Measurements from ENCODE around the gene ONECUT3.

ONECUT3 gene

DNA sequence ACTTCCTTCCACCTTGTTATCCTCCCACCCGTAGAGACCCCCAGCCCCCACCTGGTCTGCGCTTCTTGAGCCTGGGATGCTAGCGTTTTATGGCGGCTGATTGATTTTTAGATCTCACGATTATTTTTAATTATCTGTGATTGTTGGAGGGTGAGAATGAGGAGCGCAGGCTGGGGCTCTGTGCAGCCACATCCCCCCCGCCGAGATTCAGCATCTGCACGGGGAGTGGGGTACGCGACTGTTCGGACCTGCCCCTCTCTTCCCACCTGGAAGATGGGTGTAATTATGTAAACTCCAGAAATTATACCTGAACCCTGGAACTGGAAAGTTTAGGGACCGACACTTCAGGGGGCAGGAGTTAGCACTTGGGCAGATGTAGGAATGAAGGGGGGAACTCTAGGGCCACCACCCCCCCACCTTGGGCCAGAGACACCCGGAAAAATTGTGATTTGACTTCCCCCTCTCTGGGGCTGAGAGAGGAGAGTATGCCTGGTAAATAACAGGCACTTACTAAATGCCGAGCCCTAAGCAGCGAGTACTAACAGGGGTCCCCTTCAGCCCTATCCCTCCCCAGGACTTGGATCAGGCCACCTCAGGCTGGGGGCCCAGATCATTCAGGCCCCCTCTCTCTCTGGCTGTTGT is 1.8 kb upstream of the ONECUT3 start (continued):
- TF ChIP-seq, protein P1, sequence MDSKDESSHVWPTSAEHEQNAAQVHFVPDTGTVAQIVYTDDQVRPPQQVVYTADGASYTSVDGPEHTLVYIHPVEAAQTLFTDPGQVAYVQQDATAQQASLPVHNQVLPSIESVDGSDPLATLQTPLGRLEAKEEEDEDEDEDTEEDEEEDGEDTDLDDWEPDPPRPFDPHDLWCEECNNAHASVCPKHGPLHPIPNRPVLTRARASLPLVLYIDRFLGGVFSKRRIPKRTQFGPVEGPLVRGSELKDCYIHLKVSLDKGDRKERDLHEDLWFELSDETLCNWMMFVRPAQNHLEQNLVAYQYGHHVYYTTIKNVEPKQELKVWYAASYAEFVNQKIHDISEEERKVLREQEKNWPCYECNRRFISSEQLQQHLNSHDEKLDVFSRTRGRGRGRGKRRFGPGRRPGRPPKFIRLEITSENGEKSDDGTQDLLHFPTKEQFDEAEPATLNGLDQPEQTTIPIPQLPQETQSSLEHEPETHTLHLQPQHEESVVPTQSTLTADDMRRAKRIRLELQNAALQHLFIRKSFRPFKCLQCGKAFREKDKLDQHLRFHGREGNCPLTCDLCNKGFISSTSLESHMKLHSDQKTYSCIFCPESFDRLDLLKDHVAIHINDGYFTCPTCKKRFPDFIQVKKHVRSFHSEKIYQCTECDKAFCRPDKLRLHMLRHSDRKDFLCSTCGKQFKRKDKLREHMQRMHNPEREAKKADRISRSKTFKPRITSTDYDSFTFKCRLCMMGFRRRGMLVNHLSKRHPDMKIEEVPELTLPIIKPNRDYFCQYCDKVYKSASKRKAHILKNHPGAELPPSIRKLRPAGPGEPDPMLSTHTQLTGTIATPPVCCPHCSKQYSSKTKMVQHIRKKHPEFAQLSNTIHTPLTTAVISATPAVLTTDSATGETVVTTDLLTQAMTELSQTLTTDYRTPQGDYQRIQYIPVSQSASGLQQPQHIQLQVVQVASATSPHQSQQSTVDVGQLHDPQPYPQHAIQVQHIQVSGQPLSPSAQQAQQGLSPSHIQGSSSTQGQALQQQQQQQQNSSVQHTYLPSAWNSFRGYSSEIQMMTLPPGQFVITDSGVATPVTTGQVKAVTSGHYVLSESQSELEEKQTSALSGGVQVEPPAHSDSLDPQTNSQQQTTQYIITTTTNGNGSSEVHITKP (tag by site-specific recombination; IDR thresholded peaks at IDR 0.05) = peak; percentile 95

DNA sequence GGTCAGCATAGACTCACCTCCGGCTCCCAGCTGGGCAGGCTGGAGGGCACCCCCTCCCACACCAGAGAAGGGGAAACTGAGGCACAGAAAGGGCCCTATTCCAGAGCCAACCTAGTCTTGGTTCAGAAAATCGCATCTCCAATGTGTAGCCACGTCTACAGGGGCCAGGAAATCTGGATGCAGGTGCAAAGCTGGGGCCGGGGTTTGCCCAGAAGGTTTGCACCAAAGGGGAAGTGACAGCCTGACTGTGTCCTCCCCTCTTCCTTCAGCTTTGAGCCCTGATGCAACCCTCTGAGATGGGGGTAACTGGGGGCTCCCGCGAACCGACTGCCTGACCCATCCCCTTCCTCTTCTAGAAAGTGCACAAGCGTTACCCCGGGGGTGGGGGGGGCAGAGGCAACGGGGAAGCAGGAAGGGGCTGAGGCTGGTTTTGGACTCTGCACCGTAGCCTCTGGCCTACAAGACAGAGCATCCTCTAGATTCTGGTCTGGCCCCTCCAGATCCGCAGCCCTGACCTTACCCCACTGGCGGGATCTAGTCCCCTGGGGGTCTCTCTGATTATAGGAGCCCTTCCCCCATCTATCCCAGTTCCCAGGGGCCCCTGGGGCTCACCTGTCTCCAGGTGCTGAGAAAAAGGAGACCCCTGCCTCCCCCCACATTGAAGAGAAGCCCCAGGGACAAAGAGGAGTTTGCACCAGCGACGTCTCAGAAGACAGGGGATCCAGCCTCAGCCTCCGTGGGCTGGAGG is 1.1 kb upstream of the ONECUT3 start:
- H3K4me1 ChIP-seq (ENCODE audit: control insufficient read depth, insufficient read depth, low read length) = peaks cover 8% of the 10 kb centered on the region; the same call in 1 of the 2 replicates
- H3K9me3 ChIP-seq (ENCODE audit: control insufficient read depth, insufficient read depth, low read depth, low read length) = no peaks in the 10 kb centered on the region
- CTCF ChIA-PET = no interaction called here
- H3K27ac ChIP-seq (ENCODE audit: extremely low read depth, low read depth, low read length) = no peak overlapping the region
- POLR2A ChIA-PET = no interaction called here
- no peak overlapping the region for H3K4me3 ChIP-seq (ENCODE audit: low read depth, low read length)
- no peaks in the 10 kb centered on the region for H3K36me3 ChIP-seq (ENCODE audit: control insufficient read depth in 2 of 2, insufficient read depth in 1 of 2, low read length in 2 of 2)
- TF ChIP-seq KLF10 (tag by site-specific recombination; IDR thresholded peaks at IDR 0.05) (no peak), ZNF623 (tag by site-specific recombination; IDR thresholded peaks at IDR 0.05) (no peak), ZNF530 (tag by site-specific recombination; IDR thresholded peaks at IDR 0.05; ENCODE audit: low read depth) (no peak), ZBTB20 (tag by site-specific recombination; IDR thresholded peaks at IDR 0.05) (peak; percentile 88), ZNF274 (IDR thresholded peaks at IDR 0.05; ENCODE audit: low read length) (no peak), ZNF274 (tag by site-specific recombination; IDR thresholded peaks at IDR 0.05; ENCODE audit: borderline replicate concordance) (no peak), ZNF76 (tag by site-specific recombination; IDR thresholded peaks at IDR 0.05; ENCODE audit: borderline replicate concordance, low read depth) (no peak), ZNF155 (tag by site-specific recombination; IDR thresholded peaks at IDR 0.05) (no peak), ZBTB7A (tag by site-specific recombination; IDR thresholded peaks at IDR 0.05; ENCODE audit: low read depth) (no peak), REPIN1 (tag by site-specific recombination; IDR thresholded peaks at IDR 0.05; ENCODE audit: low read depth) (no peak), ZNF132 (tag by site-specific recombination; IDR thresholded peaks at IDR 0.05; ENCODE audit: borderline replicate concordance) (no peak), GLIS1 (tag by site-specific recombination; IDR thresholded peaks at IDR 0.05) (peak; percentile 6; the same call in 1 of the 2 replicates), ZBTB17 (tag by site-specific recombination; IDR thresholded peaks at IDR 0.05) (no peak), ZNF354C (tag by site-specific recombination; IDR thresholded peaks at IDR 0.05; ENCODE audit: borderline replicate concordance, low read depth) (no peak)
- TF ChIP-seq, protein P2, sequence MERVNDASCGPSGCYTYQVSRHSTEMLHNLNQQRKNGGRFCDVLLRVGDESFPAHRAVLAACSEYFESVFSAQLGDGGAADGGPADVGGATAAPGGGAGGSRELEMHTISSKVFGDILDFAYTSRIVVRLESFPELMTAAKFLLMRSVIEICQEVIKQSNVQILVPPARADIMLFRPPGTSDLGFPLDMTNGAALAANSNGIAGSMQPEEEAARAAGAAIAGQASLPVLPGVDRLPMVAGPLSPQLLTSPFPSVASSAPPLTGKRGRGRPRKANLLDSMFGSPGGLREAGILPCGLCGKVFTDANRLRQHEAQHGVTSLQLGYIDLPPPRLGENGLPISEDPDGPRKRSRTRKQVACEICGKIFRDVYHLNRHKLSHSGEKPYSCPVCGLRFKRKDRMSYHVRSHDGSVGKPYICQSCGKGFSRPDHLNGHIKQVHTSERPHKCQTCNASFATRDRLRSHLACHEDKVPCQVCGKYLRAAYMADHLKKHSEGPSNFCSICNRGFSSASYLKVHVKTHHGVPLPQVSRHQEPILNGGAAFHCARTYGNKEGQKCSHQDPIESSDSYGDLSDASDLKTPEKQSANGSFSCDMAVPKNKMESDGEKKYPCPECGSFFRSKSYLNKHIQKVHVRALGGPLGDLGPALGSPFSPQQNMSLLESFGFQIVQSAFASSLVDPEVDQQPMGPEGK (tag by site-specific recombination; IDR thresholded peaks at IDR 0.05) = peak; percentile 22; the same call in 1 of the 2 replicates
- TF ChIP-seq, protein P3, sequence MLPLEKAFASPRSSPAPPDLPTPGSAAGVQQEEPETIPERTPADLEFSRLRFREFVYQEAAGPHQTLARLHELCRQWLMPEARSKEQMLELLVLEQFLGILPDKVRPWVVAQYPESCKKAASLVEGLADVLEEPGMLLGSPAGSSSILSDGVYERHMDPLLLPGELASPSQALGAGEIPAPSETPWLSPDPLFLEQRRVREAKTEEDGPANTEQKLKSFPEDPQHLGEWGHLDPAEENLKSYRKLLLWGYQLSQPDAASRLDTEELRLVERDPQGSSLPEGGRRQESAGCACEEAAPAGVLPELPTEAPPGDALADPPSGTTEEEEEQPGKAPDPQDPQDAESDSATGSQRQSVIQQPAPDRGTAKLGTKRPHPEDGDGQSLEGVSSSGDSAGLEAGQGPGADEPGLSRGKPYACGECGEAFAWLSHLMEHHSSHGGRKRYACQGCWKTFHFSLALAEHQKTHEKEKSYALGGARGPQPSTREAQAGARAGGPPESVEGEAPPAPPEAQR (tag by site-specific recombination; IDR thresholded peaks at IDR 0.05) = no peak
- TF ChIP-seq, protein P1 (tag by site-specific recombination; IDR thresholded peaks at IDR 0.05) = peak; percentile 3; the same call in 1 of the 2 replicates
- TF ChIP-seq, protein P4, sequence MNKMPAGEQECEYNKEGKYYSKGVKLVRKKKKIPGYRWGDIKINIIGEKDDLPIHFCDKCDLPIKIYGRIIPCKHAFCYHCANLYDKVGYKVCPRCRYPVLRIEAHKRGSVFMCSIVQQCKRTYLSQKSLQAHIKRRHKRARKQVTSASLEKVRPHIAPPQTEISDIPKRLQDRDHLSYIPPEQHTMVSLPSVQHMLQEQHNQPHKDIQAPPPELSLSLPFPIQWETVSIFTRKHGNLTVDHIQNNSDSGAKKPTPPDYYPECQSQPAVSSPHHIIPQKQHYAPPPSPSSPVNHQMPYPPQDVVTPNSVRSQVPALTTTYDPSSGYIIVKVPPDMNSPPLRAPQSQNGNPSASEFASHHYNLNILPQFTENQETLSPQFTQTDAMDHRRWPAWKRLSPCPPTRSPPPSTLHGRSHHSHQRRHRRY (tag by site-specific recombination; IDR thresholded peaks at IDR 0.05) = no peak
- TF ChIP-seq, protein P5, sequence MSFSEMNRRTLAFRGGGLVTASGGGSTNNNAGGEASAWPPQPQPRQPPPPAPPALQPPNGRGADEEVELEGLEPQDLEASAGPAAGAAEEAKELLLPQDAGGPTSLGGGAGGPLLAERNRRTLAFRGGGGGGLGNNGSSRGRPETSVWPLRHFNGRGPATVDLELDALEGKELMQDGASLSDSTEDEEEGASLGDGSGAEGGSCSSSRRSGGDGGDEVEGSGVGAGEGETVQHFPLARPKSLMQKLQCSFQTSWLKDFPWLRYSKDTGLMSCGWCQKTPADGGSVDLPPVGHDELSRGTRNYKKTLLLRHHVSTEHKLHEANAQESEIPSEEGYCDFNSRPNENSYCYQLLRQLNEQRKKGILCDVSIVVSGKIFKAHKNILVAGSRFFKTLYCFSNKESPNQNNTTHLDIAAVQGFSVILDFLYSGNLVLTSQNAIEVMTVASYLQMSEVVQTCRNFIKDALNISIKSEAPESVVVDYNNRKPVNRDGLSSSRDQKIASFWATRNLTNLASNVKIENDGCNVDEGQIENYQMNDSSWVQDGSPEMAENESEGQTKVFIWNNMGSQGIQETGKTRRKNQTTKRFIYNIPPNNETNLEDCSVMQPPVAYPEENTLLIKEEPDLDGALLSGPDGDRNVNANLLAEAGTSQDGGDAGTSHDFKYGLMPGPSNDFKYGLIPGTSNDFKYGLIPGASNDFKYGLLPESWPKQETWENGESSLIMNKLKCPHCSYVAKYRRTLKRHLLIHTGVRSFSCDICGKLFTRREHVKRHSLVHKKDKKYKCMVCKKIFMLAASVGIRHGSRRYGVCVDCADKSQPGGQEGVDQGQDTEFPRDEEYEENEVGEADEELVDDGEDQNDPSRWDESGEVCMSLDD (tag by site-specific recombination; IDR thresholded peaks at IDR 0.05) = peak; percentile 21; the same call in 1 of the 2 replicates

All from HEK293 (cell line).